HG02870 (cell line): ENCODE measurements around the gene TRAK1.
"Not testable (repeated sequence)": the region's sequence is repeated elsewhere in the genome, so short reads cannot be mapped to it uniquely, and the experiment has no call there.

Experiments used
- ATAC-seq: cut with Tn5 transposase; IDR thresholded peaks from one replicate; pipeline ENCODE4 v1.9.1; 2021; ENCODE audit warnings: mild to moderate bottlenecking, moderate library complexity; ENCODE audit not compliant: unreplicated experiment

The TRAK1 gene

GRCh38 chr3:42095540-42095939 is 4.4 kb downstream of the TRAK1 start:
- no peak for ATAC-seq

GRCh38 chr3:42096796-42097565 is 5.8 kb downstream of the TRAK1 start:
- no peak for ATAC-seq

- ATAC-seq = no peak
Observed at GRCh38 chr3:42097566-42097946, 6.4 kb downstream of the TRAK1 start.

- ATAC-seq = no peak
Observed at GRCh38 chr3:42098171-42098570, 7.0 kb downstream of the TRAK1 start.

- no peak for ATAC-seq
Observed at GRCh38 chr3:42099020-42099765, 8.0 kb downstream of the TRAK1 start.

- no peak for ATAC-seq
Observed at GRCh38 chr3:42101048-42101447, 9.9 kb downstream of the TRAK1 start.

- ATAC-seq = no peak
Observed at GRCh38 chr3:42101481-42101880, 10.3 kb downstream of the TRAK1 start.

- no peak for ATAC-seq
Observed at GRCh38 chr3:42102571-42102970, 11.4 kb downstream of the TRAK1 start.

- ATAC-seq = not testable (repeated sequence)
Observed at GRCh38 chr3:42103921-42104665, 12.9 kb downstream of the TRAK1 start.

GRCh38 chr3:42105994-42106393 is 14.8 kb downstream of the TRAK1 start:
- not testable (repeated sequence) for ATAC-seq

- ATAC-seq = no peak
Observed at GRCh38 chr3:42106646-42107045, 15.5 kb downstream of the TRAK1 start.

- no peak for ATAC-seq
Observed at GRCh38 chr3:42110631-42111030, 19.5 kb downstream of the TRAK1 start.

- ATAC-seq = no peak
Observed at GRCh38 chr3:42114130-42114725, 23.1 kb downstream of the TRAK1 start.

- ATAC-seq = no peak
Observed at GRCh38 chr3:42115215-42115614, 24.1 kb downstream of the TRAK1 start.

- ATAC-seq = no peak
Observed at GRCh38 chr3:42115946-42116345, 24.8 kb downstream of the TRAK1 start.

- ATAC-seq = no peak
Observed at GRCh38 chr3:42116466-42116865, 25.3 kb downstream of the TRAK1 start.

GRCh38 chr3:42117175-42118008 is 26.2 kb downstream of the TRAK1 start:
- no peak for ATAC-seq

GRCh38 chr3:42118762-42119361 is 27.7 kb downstream of the TRAK1 start:
- ATAC-seq = peak; percentile 45

GRCh38 chr3:42119561-42120355 is 28.6 kb downstream of the TRAK1 start:
- no peak for ATAC-seq
